HG02943 (cell line): ENCODE data around the gene NUP58.
"Not testable (repeated sequence)": the region's sequence is repeated elsewhere in the genome, so short reads cannot be mapped to it uniquely, and the experiment has no call there.

Experiments used
- ATAC-seq: cut with Tn5 transposase; IDR thresholded peaks from one replicate; pipeline ENCODE4 v1.9.1; 2021; ENCODE audit warnings: mild to moderate bottlenecking, low read depth, moderate library complexity; ENCODE audit not compliant: unreplicated experiment

Gene NUP58

GRCh38 chr13:25302121-25302520 lies 696 bp downstream of the NUP58 start:
- no peak for ATAC-seq

- no peak for ATAC-seq
Observed at GRCh38 chr13:25306671-25307464, 5.4 kb downstream of the NUP58 start.

DNA sequence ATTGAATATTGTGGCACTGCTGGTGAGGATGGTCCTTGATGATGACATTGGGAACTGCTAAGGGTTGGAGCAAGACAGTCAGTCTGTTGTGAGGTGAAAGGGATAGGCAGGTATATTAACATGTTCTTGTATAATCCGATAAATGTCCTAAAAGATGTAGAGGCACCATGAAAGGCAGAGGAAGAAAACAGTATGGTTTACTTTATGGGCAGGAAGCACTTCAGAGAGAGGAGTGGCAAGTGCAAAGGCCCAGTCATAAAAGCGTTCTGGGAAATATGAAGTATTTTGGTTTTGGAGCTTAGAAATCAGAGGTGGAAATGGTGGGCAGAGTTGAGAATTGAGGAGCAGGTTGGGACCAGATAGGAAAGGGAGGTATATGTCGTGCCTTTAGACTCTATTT lies 9.5 kb downstream of the NUP58 start:
- ATAC-seq, result no peak

- not testable (repeated sequence) for ATAC-seq
Observed at GRCh38 chr13:25318946-25319345, 17.5 kb downstream of the NUP58 start.

DNA sequence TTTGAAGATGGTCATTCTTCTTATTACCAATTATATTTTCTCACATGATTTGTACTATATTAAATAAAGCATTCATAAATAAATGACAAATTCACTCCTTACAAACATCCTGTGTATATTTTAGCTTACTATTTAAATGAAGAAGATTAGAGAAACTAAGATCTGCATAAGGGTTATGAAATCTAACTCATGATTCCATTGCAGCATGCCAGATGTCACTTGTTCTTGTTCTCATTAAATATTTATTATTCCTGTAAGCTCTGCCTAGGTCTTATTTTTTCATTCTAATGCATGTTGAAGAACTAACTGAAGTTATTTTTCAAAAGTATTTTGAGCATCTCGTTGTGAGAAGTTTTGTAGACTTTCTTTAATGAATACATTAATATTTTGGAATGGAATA lies 18.3 kb downstream of the NUP58 start:
- ATAC-seq, result no peak

- no peak for ATAC-seq
Observed at GRCh38 chr13:25324100-25324499, 22.7 kb downstream of the NUP58 start.

DNA sequence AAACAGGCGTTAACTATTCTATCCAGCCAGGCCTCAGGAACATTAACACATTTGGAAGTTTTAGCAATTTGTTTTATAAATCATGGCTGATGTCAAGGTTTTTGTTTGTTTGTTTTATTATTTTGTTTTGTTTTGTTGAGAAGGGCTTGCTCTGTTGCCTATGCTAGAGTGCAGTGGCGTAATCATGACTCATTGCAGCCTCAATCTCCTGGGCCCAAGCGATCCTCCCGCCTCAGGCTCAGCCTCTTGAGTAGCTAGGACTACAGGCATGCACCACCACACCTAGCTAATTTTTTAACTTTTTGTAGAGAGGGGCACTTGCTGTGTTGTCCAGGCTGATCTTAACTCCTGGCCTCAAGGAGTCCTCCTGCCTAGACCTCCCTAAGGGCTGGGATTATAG lies 28.3 kb downstream of the NUP58 start:
- ATAC-seq, result no peak

GRCh38 chr13:25330541-25330940 lies 29.1 kb downstream of the NUP58 start:
- no peak for ATAC-seq

DNA sequence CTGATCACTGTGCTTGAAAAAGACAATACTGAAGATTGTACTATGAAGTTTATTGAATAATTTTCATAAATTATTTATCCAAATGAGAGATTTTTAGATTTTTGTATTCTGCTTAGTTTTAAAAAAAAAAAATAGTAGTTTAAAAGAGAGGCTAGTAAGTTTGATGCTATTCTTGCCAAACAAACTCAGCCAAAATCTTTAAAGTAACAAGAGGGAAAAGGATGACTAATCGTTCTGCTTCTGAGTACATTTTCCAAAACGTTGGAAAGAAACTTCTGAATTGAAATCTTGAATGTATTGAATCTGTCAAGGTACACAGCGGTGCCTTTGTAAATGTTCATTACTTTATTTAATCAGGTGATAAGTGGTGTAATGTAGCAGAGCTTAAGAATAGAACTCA lies 34.4 kb downstream of the NUP58 start:
- no peak for ATAC-seq

DNA sequence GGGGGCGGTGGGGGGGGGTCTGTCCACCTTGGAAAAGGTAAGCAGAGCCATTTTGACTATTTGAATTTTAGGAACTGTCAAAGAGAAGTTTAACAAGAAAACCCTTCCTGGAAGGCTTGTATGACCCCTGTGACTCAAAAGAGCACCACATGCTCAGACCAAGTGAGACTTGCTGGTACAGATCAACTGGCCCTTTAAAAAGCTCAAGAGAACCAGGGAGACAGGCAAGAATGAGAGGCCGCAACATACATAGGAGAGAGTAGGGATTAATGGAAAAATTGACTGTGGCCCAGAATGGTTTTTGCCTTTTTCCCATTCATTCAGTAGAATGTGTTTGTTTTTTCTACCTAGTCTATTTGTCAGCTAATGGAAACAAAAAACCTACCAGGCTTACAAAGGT lies 44.2 kb downstream of the NUP58 start:
- no peak for ATAC-seq

- ATAC-seq, result no peak
Observed at GRCh38 chr13:25347151-25347550, 45.7 kb downstream of the NUP58 start.

DNA sequence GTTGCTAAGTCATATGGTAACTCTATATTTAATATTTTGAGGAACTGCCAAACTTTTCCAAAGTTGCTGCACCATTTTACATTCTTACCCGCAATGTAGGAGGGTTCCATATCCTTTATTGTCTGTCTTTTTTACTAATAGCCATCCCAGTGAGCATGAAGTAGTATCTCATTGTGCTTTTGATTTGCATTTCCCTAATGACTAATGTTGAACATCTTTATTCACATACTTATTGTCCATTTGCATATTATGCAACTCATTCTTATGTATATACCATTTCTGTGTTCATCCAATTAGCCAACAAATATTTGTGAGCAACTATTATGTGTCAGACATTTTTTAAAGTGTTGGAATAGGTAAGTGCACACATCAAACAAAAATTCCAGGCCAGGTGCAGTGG lies 50.0 kb downstream of the NUP58 start:
- no peak for ATAC-seq

GRCh38 chr13:25352230-25352629 lies 50.8 kb downstream of the NUP58 start:
- no peak for ATAC-seq

DNA sequence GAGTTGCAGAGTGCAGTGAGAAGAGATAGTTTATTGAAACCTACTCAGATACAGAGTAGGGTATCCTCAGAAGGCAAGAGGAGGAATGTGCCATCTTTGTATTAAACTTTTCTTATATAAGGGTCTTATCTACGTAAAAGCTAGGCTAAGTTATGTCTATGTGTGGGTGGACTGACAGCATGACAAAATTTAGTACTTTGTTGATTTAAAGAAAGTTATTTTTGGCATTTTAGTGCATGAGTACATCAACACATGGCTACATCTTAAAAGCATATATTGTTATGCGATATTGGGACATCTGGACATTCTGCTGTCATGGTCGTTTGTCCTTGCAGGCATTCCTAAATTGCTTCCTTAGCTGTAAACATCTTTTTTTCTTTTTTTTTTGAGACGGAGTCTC lies 51.4 kb downstream of the NUP58 start:
- ATAC-seq, result no peak

DNA sequence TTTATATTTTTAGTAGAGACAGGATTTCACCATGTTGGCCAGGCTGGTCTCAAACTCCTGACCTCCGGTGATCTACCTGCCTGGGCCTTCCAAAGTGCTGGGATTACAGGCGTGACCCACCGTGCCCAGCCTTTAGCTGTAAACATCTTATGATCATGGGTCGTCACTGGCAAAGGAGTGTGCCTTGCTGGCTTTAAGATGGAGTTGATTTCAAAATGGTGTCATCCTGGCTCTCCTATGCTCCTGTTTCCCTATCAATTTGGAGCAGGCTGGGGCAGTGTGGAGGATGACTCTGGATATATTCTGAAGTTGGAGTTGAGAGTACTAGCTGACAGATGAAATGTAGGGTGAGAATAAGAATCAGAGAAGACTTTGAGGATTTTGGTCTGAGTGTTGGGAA lies 51.9 kb downstream of the NUP58 start:
- no peak for ATAC-seq

DNA sequence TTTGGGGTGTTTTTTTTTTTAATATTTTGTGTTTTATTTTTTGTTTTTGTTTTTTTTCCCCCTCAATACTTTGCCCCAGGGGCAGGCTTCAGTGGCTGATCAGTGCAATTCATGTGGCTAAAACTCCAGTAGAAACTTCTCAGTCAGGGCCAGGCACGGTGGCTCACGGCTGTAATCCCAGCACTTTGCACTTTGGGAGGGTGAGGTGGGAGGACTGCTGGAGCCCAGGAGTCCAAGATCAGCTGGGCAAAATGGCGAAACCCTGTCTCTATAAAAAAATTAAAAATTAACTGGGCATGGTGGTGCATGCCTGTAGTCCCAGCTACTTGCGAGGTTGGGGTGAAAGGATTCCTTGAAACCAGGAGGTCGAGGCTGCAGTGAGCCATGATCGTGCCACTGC lies 53.0 kb downstream of the NUP58 start:
- no peak for ATAC-seq

- ATAC-seq, result not testable (repeated sequence)
Observed at GRCh38 chr13:25360443-25360842, 59.0 kb downstream of the NUP58 start.

GRCh38 chr13:25365720-25366235 lies 64.4 kb downstream of the NUP58 start:
- no peak for ATAC-seq

GRCh38 chr13:25371158-25371874 lies 69.9 kb downstream of the NUP58 start:
- no peak for ATAC-seq

GRCh38 chr13:25371875-25372283 lies 70.5 kb downstream of the NUP58 start, which contains the start of gene ATP8A2:
ATP8A2 (plus strand) TSS chr13:25371974; CDS start chr13:25372213, 239 bp downstream.
- no peak for ATAC-seq

DNA sequence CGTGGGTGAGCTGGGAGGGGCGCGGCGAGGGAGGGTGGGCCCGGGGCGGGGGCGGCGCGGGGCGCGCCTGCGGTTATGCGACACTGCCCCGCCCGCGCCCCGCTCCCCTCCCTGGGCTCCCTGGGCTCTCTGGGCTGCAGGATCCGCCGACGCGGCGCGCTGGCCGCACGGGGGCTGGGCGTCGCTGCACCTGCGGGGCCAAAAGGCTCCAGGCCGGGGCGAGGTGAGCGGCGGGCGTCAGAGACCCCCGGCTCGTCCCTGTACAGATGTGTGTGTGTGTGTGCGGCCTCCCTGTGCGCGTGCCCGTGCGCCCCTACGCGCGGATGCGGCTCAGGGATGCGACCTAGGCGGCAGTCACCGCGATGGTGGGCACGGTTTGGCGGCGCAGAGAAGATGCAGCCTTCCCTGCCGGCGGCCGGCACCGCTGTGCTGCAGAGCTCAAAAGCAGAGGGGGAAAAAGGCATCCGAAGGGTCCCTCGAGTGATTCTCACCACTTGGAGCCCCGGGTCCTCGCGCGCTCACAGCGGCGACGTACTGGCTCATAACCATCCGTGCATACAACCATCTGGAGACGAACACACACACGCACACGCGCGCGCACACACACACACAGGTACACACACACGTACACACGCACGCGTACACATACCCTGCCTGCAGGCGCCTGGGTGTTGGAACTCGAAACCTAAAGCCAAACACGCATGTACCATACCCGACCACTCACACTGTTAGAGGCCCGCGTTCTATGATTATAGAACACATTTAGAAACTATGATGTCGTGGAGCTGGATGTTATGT lies 71.1 kb downstream of the NUP58 start:
- no peak for ATAC-seq
